Activated CD4-positive, CD25-positive, alpha-beta regulatory T cell (primary cell): ENCODE data around the gene DDAH1.

Experiments used
- DNase-seq, 4 experiments: peaks; one replicate each; lab custom pipeline; 2025; lab: John Stamatoyannopoulos, UW

DDAH1 gene

DNA sequence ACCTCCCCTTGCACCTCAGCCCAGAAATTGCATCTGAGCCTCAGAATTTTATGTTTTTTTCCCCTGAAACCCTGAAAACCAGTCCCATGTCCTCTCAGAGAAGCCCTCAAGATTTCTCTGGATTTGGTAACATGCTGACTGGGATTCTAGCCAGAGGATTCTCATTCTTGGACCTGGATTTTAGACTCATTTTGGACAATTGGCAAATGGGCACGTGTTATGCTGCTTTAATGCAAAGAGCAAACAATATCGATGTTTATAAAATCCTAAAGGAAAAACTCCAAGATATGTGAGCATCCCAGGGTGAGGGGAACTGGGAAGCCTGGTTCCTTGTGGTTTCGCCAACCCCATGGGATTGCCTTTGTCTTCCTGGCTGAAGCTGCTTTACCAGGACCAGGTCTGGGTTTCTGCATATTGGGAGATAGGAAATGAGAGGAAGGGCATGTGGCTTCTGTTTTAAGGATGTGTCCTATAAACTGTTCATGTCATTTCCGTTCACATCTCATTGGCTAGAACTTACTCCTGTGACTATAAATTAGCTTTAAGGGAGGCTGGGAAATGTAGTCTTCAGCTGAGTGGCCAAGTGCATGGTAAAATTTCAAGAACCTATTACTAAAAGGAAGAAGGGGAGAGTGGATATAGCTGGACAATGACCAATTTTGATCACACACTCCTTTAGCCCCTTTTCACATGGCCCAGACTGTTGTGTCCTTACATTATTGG lies 161.4 kb downstream of the DDAH1 start:
- DNase-seq, result no peak

- DNase-seq, result no peak
Measured at GRCh38 chr1:85300140-85300539, 164.8 kb downstream of the DDAH1 start.

GRCh38 chr1:85297855-85298629 lies 166.9 kb downstream of the DDAH1 start:
- DNase-seq, result peak in 1 of 4 experiments; percentile 15

DNA sequence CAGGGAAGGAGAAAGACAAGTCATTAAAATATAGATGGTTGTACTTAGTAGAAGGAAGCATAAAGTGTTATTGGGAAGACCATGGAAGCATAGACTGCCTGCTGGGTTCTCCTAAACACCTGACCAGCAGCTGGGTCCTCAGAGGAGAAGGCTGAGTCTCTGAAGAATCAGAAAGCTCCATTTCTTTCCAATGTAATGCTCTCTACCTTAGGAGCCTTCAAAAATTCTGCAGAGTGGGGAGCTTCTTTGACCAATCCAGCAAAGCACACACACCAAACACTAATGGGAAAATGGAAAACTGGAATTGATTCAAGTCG lies 167.5 kb downstream of the DDAH1 start:
- no peak for DNase-seq

DNA sequence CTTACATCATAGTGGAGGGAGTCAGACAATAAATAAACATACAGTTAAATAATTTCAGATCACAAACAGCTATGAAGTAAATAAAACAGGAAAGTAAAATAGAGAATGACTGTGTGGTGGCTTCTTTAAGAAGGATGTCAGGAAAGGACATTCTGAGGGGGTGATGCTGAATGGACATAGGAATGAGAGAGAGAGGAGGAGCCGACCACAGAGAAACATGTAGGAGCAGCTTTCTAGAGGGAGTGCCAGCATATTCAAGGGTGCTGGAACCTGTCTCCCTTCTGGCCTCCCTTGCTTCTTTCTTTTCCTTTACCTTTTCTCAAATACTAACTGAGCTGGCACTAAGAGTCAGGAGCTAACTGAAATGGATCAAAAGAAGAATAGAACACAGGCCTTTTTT lies 168.0 kb downstream of the DDAH1 start:
- no peak for DNase-seq

DNA sequence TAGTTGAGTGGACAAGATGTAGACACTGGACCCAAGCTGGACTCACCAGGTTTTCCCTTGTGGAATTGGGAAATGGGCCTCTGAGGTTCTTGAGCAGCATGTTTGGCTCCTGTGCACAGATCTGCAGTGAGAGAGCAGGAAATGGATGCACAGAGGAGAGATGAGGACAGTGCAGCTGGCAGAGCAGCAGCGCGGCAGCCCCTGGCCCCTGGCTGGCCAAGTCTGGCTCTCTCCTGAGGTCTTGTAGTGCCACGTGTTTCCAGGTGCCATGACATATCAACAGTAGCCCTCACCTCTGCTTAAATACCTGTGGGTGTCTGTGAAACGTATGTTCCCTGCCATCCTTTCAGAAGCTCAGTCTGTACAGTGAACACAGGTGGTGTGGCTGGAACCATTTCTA lies 169.3 kb downstream of the DDAH1 start:
- DNase-seq, result no peak

DNA sequence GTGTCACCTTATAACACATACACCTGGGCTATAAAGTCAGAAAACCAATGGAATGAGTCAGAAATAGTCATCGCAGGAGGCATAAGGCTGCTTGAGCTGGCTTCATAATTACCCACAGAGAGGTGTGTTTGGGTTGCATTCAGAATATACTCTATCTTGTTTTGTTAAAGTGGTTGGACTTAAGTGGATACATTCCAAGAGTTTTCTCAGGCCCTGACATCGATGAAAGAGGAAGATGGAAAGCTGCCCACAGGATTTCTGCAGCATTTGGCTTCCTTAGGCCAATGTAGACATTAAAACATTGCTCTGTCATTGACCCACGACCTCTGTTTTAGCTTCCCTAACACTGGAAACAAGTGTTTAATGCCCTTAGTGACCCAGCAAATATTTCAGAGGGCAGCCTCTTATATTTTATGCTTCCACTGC lies 169.9 kb downstream of the DDAH1 start:
- no peak for DNase-seq

DNA sequence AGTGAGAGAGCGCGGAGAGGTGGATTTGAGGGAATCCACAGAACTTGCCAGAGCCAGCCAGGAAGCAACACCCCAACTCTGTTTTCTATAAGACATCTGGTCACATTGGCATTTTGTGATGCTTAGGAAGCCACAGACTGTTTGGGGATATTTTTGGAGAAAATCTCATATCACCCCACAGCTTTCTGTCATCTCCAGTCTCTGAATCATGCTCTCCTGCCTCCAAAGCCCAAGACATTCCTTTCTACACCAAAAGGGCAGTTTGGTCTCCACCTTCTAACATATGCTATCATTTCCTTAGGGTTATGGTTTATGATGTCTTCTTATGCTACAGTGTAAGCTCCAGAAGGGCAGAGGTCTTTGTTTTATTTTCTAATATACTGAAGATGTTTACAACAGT lies 174.1 kb downstream of the DDAH1 start:
- no peak for DNase-seq

DNA sequence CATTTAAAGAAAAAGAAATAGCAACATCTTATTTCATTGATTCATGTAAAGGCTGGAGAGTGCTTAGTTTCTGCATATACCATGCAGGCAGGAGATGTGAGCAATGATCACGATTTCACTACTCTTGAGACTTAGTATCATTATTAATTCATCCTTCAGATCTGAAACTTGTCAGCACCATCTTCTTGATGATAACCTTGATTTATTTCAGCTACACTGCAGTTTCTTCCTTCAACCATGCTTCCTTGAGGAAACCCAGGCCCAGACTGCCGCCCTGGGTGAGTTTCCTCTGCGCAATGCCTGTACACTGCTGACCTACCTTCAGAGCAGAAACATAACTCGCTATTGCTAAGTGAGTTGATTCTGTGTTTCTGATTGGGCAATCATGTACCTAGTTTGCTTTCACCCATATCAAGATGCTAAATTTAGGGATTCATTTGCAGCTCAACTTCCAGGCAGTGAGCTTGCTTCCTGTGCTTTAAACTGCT lies 175.1 kb downstream of the DDAH1 start:
- DNase-seq, result no peak

- no peak for DNase-seq
Measured at GRCh38 chr1:85289207-85289847, 175.6 kb downstream of the DDAH1 start.

GRCh38 chr1:85284202-85284601 lies 180.8 kb downstream of the DDAH1 start:
- DNase-seq, result no peak

DNA sequence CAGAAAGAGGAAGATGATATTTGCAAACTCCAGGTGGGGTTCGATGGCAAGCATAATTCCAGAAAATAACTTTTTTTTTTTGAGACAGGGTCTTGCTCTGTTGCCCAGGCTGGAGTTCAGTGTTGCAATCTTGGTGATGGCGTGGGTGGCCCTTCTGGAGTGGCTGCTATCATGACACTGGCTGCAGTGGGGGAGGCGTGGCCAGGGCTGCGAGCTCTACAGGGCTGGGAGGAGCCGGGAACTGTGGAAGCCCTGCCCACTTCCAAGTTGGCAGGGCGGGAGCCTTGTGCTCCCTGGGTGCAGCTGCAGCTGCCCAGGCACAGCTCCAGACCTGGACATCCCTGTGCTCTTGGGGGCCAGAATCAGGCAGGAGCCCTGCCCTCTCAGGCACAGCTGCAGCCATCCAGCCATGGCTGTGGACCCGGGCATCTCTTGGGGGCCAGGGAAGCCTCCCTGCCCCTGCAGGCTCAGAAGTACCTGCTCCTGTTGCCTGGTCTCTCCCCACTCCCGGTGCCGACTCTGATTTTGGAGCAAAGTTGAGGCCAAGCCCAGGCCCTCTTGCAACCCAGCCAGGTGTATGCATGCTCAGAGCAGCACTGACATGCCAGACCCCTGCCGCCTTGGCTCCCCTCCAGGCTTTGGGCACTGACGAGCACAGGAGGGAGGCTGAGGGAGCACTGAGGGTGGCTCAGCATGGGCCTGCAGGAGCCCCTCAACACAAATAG lies 181.3 kb downstream of the DDAH1 start:
- no peak for DNase-seq

DNA sequence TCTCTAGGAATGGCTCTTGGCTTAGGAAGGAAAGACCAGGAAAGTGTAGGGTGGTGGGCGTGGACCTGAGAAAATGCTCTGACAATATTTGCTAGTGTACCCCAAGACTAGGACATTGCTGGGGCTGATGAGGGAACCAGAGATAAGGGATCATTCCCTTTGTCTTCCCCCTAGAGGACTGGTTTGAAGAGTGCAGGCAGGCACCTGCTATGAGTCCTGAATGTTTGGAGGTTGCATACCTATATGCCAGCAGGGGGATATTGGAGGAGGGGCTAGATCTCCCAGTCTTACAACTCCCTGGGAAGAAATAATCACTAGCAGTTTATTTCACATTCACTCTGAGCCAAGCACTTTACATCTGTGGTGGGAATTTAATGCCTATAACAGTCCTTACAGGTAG lies 182.5 kb downstream of the DDAH1 start:
- no peak for DNase-seq

GRCh38 chr1:85280636-85281035 lies 184.3 kb downstream of the DDAH1 start:
- DNase-seq, result no peak

- DNase-seq, result no peak
Measured at GRCh38 chr1:85279458-85280080, 185.4 kb downstream of the DDAH1 start.

- DNase-seq, result no peak
Measured at GRCh38 chr1:85278853-85279314, 186.1 kb downstream of the DDAH1 start.

GRCh38 chr1:85277802-85278201 lies 187.2 kb downstream of the DDAH1 start:
- DNase-seq, result no peak

- no peak for DNase-seq
Measured at GRCh38 chr1:85276978-85277639, 187.8 kb downstream of the DDAH1 start.

DNA sequence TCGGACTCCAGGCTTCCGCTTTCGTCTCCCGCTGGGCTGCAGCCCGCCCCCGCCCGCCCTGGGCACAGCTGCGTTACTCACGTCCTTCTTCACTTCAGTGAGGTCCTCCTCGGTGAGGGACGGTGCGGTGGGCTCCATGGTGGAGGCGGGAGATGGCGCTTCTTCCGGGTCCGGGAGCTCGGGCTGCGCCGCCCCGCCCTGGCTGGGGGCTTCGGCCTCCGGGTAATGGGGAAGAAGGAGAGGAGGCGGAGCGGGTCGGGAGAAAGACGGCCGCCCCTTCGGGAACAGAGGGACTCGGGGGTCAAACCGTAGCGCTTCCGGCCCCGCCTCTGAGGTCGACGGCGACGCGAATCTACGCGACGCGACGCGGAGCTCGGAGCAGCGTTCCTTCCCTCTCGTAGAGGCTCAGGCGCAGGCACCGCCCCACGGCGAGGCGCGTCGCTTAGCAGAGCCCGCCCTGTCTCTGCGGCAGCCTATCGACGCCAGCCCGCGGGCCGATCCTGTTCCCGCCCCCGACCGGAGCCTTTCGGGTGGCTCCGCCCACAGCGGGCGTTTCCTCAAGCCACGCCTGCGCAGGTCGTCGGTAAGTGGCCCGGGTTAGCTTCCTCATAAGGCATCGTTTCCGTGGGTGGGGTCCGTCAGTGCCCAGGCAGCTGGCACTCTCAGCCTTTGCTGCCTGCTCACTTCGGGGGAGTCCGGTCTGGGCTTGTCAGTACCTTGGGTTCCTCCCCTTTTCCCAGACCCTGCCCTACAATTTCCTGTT lies 188.6 kb downstream of the DDAH1 start, which contains the start of gene BCL10:
TSS of gene BCL10 (minus strand) at position 418 of the 763 bp plus-strand sequence. CDS start at position 138, 280 bp downstream.
- DNase-seq, result peak; percentile 91 to 96 (median 95)

DNA sequence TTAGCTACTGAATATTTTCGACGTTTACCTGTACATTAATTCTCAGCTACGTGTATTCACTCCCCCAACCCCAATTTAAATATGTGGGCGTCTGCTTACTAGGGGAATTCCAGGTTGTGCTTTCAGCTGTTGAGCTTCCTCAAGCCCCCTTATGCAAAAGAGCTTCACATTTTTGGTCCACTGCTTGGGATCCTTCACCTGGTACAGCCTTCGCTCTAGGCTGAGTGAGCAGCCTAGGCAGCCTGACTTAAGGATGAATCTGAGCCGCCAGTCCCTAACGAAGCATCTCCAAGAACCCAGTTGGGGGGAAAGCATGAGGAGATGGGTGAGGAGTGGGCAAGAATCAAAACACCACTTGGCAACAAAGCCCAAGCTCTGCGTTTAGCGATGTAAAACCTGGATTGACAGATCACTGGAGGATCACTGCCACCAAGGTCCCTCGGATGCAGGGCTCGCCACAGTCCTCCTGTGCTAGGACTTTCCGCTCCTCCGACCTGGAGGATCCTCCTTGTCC lies 189.2 kb downstream of the DDAH1 start:
- DNase-seq, result no peak
